PFSK-1 (cell line): Measurements from ENCODE around the gene NIPBL.

Source experiments
- FOXP2 ChIP-seq: optimal IDR thresholded peaks from 2 replicates; pipeline ENCODE3; 2011; ENCODE audit warnings: borderline replicate concordance, control low read depth, inconsistent platforms; ENCODE audit not compliant: insufficient read depth; ENCODE audit errors: extremely low read length, extremely low read depth
- POLR2AphosphoS5 ChIP-seq: IDR thresholded peaks from 2 replicates; pipeline ENCODE4 v1.6.1; 2012; ENCODE audit warnings: low read depth, mild to moderate bottlenecking, control low read depth, low read length, moderate library complexity
- REST ChIP-seq, 2 experiments: IDR thresholded peaks; 2 replicates each; pipeline versions ENCODE4 v1.6.1 to v1.8.0; 2011 to 2012; ENCODE audit warnings: low read depth in 2 of 2, low read length in 2 of 2, control low read depth in 1 of 2, inconsistent platforms in 1 of 2, mild to moderate bottlenecking in 1 of 2, moderate library complexity in 1 of 2; ENCODE audit not compliant: insufficient read depth in 1 of 2
- SIN3A ChIP-seq: IDR thresholded peaks from 2 replicates; pipeline ENCODE4 v1.6.1; 2012; ENCODE audit warnings: mild to moderate bottlenecking, low read length, moderate library complexity, borderline replicate concordance; ENCODE audit not compliant: insufficient read depth
- TAF1 ChIP-seq: IDR thresholded peaks from 2 replicates; pipeline ENCODE4 v1.6.1; 2012; ENCODE audit warnings: low read length, control low read depth, borderline replicate concordance; ENCODE audit not compliant: insufficient read depth

NIPBL gene

GRCh38 chr5:36915653-36916052, 39.1 kb downstream of the NIPBL start:
- TF ChIP-seq SIN3A = no peak
- TF ChIP-seq TAF1 = no peak
- TF ChIP-seq REST (IDR thresholded peaks at IDR 0.05; ENCODE audit: insufficient read depth in 1 of 2, low read depth in 2 of 2, low read length in 2 of 2) = no peak
- TF ChIP-seq FOXP2 = no peak
- TF ChIP-seq POLR2AphosphoS5 = no peak

GRCh38 chr5:36919238-36919637, 42.7 kb downstream of the NIPBL start:
- TF ChIP-seq REST (IDR thresholded peaks at IDR 0.05; ENCODE audit: insufficient read depth in 1 of 2, low read depth in 2 of 2, low read length in 2 of 2) (no peak), POLR2AphosphoS5 (no peak), SIN3A (no peak), TAF1 (no peak), FOXP2 (no peak)

GRCh38 chr5:36919650-36920049, 43.1 kb downstream of the NIPBL start:
- TF ChIP-seq POLR2AphosphoS5 (no peak), SIN3A (no peak), TAF1 (no peak), REST (IDR thresholded peaks at IDR 0.05; ENCODE audit: insufficient read depth in 1 of 2, low read depth in 2 of 2, low read length in 2 of 2) (no peak), FOXP2 (no peak)

GRCh38 chr5:36928947-36929346, 52.4 kb downstream of the NIPBL start:
- TF ChIP-seq FOXP2 (no peak), TAF1 (no peak), SIN3A (no peak), POLR2AphosphoS5 (no peak), REST (IDR thresholded peaks at IDR 0.05; ENCODE audit: insufficient read depth in 1 of 2, low read depth in 2 of 2, low read length in 2 of 2) (no peak)

GRCh38 chr5:36929438-36929837, 52.9 kb downstream of the NIPBL start:
- TF ChIP-seq FOXP2 = no peak
- TF ChIP-seq SIN3A = no peak
- no peak for TF ChIP-seq POLR2AphosphoS5
- no peak for TF ChIP-seq TAF1
- TF ChIP-seq REST (IDR thresholded peaks at IDR 0.05; ENCODE audit: insufficient read depth in 1 of 2, low read depth in 2 of 2, low read length in 2 of 2) = no peak
